Vagina (tissue), 2 donors: ENCODE data around the gene KRTAP10-7.

Experiments
- CTCF ChIP-seq, 3 experiments: fragments of 450-650 bp in 2 of 3; fragments of 200-600 bp in 1 of 3; sonication (generic) in 1 of 3; IDR thresholded peaks; one replicate each; pipeline ENCODE4 v1.5.1; 2017 to 2019; ENCODE audit warnings: antibody characterized with exemption in 3 of 3, mild to moderate bottlenecking in 2 of 3, moderate library complexity in 2 of 3
- POLR2A ChIP-seq, 2 donors: fragments of 450-650 bp; IDR thresholded peaks; one replicate each; pipeline ENCODE4 v1.6.1; 2017; ENCODE audit warnings: antibody characterized with exemption in 2 of 2, mild to moderate bottlenecking in 2 of 2, moderate library complexity in 2 of 2
- POLR2AphosphoS5 ChIP-seq, 2 donors: sonication (generic); formaldehyde crosslinking; IDR thresholded peaks; one replicate each; pipeline ENCODE4 v1.9.0; 2017; ENCODE audit warnings: antibody characterized with exemption in 2 of 2, mild to moderate bottlenecking in 2 of 2, low read depth in 1 of 2; ENCODE audit not compliant: insufficient read depth in 1 of 2

- TF ChIP-seq CTCF (IDR thresholded peaks at IDR 0.05) (no peak), POLR2AphosphoS5 (IDR thresholded peaks at IDR 0.05; ENCODE audit: insufficient read depth in 1 of 2, low read depth in 1 of 2) (no peak), POLR2A (IDR thresholded peaks at IDR 0.05) (no peak)
These were observed 6.1 kb downstream of the KRTAP10-7 start for GRCh38 chr21:44606495-44606894.
